CD4-positive, alpha-beta T cell treated with Interleukin-12 subunit alpha and Interleukin-12 subunit beta, for 1 hour (primary cell): ENCODE results near the gene KCTD3.

Experiments used
- DNase-seq: peaks from one replicate; pipeline ENCODE4 v3.0.0-alpha.2; 2020

KCTD3 gene

DNA sequence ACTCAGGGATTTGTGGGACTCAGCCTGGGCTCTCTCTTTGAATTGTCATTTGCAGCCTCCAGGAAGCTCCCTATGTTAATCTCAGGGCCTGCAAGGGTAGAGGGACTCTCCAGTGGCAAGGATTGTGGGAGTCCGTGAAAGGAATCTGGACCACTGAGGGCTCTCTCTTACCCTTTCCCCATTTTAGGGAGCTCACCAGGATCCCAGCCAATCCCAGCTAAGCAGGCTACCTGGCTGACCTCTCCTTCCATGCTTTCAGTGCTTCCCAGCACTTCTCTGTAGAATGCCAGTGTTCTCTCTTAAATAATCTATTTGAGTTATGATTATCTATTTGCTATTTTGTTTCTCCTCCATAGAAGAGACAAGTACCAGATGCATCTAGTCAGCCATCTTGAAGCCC lies 9.6 kb upstream of the KCTD3 start:
- DNase-seq: no peak

DNA sequence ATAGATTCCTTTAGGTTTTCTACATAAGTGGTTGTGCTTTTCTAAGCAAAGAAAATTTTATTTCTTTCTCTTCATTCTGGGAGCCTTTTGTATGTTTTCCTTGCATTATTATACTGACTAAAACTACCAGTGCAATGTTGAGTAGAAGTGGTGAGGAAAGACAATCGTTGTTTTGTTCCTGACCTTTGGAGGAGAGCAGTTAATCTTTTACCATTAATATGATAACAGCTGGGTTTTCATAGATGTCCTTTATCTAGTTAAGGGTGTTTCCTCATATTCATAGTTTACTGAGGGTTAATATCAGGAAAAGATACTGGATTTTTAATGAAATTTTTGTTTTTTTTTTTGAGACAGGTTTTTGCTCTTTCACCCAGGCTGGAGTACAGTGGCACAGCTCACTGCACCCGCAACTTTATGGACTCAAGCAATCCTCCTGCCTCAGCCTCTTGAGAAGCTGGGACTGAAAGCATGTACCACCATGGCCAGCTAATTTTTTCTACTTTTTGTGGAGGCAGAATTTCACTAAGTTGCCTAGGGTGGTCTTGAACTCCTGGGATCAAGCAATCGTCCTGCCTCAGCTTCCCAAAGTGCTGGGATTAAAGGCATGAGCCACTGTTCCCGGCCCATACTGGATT lies 9.0 kb upstream of the KCTD3 start:
- no peak for DNase-seq

DNA sequence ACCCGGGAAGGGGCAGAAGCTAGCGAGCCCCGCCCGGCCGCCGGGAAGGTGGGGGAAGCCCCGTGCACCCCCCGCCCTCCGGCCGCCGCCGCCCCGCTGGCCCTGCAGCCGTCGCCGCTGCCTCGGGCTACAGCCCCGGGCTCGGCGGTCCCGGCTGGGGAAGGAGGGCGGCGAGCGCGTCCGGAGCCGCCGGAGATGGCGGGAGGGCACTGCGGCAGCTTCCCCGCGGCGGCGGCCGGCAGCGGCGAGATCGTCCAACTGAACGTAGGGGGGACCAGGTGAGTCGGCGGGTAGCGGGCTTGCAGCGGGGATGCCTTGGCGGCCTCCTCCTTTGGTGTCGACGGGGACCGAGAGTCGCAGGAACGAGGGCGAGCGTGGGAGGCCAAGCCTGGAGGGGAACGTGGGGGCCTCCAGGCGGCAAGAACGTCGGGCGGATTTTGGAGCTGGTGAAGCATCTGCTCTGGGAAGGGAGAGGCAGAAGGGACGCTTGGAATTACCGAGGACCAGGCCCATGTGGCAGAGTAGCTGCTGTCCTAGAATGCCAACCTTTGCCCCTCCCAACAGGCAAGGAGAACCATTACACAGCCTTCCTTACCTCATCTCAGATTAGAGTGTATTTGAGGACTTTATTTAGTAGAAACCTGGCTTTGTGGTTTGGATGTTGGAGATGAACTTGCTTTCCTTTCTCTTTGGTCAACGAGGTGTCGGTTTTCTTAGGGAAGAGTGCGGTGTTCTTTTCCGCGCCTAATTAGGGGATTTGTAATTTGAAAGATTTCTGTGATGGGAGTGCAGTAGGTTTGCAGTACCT lies 591 bp downstream of the KCTD3 start:
- DNase-seq: peak; percentile 12

DNA sequence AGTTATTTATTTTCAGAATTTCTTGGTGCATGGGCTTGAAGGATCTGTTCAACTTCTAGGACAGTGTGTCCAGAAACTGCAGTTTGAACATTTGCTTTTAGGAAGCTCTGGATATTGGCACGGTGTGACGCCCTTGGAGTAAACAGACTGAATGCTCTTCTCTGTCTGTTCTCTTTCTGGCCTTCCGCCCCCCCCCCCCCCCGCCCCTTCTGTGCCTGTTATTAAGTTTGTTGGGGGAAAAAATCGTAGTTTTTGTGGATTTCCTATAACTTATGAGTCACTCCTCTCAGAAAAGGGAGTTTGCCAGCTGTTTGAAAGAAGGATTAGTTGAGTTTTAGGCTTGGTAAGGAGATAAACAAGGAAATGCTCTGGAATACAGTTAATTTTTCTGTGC lies 1.2 kb downstream of the KCTD3 start:
- DNase-seq: no peak

DNA sequence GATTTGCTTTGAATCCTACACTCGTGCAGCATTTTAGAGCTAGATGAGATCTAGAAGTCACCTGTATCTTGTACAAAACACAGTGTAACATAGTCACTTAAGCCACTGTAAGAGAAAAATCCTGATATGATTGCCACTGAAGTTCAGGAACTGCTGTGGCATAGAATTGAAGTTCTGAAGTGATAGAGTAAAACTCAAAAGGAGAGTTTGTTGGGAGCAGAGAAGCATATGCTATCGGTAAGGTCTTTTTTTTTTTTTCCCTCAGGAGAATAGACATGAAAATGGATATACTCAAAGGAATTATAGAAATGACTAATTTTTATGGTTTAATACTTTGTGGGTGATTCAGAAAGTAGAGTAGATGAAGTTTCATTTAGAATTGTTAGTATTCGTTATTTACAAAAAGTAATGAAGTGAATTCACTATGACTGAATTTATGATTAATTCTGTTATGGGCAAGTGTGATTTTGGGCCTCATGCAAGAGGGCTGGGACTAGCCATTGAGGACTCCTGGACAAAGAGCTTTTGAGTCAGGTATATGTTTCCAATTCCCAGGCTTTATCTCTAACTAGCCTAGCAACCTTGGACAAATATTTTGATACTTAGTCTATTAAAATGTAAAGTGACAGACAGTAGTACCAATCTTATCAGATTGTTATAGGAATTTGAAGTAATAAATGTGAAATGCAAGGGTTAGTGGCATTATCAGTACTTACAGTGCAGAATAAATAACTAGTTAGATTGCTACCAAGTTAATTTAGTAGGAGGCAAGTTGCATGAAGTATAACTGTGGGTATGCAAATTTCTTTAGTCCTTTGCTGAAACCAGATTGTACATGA lies 3.1 kb downstream of the KCTD3 start:
- no peak for DNase-seq

DNA sequence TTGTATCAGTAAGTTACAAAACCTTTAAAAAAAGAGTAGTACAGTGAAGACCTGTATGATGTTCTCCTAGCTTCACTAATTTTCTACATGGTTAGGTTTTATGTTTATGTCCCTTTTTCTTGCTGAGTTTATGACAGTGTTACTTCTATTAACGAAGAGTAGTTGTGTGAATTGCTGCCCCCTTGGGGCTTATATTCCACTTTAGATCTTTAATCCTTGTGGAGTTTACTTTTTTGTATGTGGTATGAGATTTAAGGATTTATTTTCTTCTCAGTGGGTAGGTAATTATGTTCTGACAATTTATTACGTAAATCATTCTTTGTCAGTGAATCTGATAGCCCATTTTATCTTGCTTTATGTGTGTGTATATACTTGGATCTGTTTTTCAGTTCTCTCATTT lies 14.8 kb downstream of the KCTD3 start:
- DNase-seq: no peak

DNA sequence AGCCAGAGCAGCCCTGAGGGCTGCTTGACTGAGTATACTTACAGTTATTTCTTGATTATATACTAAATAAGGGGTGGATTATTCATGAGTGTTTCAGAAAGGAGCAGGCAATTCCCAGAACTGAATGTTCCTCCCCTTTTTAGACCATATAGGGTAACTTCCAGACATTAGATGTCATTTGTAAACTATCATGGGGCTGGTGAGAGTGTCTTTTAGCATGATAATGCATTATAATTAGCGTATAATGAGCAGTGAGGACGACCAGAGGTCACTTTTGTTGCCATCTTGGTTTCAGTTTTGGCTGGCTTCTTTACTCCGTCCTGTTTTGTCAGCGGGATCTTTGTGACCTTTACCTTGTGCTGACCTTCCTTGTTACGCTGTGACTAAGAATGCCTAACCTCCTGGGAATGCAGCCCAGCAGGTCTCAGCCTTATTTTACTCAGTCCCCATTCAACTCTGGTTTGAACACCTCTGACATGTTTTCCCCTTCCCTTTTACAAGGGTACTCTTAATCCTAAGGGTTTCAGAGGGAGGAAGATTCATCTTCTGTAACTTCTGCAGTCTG lies 16.2 kb downstream of the KCTD3 start:
- DNase-seq: no peak

DNA sequence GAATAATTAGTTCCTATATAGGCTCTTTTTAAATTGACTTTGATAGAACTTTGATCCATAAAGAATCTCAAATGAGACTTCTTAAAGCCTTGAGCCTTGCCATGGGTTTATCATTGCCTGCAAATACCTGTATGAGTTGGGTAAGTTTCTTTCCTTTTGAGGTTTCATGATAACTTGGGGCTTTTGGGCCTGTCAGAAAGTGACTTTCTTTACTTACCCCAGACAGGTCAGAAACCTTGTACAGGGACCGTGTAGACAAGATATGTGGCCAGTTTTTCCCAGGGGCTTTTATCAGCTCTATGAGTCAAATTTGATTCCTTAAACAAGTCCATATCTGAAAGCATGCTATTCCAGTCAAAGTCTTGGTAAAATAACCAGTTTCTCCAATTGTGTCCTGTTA lies 17.3 kb downstream of the KCTD3 start:
- DNase-seq: no peak

DNA sequence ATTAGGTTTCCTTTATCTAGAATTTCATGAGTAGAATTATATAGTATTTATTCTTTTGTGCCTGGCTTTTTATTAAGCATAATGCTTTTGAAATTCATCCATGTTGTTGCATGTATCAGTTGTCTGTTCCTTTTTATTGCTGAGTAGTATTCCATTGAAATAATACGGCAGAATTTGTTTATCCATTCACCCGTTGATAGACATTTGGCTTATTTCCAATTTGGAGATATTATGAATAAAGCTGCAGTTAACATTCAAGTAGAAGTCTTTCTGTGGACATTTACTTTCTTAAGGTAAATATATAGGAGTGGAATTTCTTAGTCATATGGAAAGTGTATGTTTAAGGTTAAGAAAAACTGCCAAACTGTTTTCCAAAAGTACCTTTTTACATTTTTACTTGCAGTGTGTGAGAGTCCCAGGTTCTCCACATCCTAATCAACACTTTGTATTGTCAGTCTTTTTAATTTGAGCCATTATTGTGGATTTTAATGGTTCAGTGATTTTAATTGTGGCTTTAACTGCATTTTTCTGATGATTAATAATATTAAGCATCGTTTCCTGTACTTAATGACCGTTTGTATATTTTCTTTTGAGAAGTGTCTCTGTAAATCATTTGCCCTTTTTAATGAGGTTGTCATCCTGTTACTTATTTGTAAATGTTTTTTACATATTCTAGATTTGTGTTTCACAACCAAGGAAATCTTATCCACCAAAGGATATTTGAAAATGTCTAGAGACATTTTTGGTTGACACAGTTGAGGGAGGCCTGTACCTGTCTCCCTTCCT lies 22.7 kb downstream of the KCTD3 start:
- DNase-seq: no peak

DNA sequence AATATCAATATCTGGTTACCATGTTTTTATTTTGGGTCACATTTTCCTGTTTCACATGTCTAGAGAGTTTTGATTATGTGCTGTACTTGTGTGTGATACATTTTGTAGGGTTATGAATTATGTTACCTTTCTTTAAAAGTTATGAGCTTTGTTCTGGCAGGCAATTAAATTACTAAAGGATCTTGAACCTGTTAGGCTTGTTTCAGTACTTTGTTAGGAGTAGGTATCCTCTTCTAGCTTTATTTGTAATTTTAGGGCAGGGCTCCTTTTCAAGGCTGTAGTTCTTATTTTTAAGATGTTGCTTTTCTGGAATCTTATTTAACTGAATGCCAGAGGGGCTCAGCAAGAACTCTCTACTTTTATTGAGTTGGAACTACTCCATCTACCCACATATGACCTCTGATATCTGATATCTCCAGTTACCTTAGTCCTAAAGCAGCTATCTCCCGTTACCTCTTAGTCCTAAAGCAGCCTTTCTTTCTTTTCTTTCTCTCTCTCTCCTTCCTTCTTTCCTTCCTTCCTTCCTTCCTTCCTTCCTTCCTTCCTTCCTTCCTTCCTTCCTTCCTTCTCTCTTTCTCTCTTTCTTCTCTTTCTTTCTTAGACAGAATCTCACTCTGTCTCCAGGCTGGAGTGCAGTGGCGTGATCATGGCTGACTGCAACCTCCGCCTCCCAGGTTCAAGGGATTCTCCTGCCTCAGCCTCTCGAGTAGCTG lies 23.8 kb downstream of the KCTD3 start:
- DNase-seq: no peak

DNA sequence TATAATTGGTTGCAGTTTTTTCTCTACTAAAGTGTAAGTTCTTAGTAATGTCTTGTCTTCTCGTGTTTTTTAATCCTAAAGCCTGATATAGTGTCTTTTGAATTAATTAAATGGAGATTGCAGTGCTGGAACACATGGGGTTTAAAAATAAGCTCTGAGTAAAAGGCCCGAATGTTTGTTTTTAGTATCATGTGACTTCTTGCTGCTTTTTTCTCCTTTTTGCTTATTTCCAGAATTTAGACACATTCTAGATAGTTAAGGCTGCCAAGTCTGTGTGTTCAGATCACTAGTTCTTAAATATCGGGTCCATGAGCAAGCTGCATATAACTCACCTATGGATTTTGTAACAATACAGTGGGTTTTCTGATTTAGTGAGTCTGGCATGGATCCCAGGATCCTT lies 27.5 kb downstream of the KCTD3 start:
- DNase-seq: no peak

DNA sequence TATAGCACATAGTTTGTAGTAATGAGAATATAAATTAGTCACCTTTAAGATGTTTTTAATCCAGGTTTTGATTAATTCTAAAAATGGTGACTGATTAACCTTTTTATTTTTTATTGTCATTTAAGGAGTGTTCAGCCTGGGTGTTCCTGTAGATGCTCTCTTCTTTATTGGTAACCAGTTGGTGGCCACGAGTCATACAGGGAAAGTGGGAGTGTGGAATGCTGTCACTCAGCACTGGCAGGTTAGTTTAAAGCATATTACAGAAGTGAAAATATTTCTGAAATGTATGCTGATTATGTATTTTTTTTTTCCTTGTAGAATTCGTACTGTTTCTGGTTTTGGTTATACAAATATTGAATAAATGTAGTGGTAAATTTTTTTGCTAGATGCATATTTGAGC lies 28.1 kb downstream of the KCTD3 start:
- DNase-seq: no peak

DNA sequence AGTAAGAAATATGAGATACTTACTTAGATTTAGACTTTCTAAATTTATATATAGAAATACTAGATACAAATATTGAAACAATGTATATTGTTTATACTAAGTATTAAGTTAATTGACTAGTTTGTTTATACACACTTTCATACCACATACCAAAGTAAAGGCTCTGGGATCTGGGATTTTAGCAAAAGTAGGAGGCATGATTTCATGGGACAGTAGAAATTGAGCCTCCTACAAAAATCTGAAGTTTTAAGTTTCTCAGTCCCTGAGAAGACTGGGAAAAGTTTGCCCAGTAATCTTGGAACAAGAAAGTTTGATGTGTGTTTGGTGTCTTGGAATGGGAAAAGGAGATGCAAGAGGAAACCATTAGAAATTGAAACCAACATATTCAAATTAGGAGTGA lies 30.9 kb downstream of the KCTD3 start:
- no peak for DNase-seq

DNA sequence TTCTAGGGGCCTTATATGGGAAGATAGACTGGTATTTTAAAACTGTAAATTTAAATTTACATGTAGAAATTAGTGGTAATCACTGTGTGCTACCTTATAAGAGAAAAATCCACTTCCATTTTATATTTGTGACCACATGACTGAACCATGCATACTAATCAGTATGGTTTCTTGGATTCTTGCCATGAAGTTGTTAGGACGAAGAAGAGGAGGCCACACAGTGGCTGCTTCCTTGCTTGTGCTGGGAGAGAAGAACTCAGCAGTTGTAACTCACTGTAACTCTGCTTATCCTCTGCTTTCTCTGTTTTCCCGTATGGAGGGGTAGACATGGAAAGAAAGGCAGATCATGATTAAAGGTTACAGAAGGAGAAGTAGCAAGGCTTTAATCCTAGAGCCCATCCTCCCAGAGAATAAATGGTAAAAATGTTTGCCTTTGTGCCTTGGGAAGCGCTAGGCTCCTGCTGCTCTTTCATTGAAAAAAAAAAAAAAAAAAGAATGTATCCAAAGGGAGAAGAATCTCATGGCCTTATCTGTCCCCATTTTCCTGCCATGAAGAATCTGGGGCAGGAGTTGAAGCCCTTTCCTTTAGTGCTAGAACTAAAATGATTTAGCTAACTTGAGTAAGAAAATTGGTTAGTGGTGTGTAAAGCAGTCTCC lies 32.4 kb downstream of the KCTD3 start:
- no peak for DNase-seq

DNA sequence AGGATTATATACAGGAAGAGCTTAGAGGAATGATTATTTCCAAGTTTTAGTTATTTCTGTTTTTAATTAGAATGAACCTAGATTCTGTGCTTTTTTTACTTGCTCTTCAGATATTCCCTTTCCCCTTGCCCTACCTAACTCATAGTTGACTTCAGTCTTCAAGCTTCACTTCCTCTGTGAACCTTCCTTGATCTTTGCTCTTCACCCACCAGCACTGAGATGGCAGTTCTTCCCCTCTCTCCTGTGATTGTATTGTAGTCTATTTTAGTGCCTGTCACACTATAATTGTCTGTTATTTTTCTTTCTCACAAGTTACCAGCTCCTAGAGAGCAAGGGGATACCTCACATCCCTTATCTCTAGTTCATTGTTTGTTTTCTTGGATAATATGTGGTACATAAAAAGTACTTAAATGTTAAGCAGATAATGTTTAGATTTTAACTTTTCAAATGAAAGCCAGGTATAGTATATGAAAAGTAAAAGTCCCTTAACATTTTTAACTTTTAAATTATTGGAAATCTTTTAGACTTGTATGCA lies 33.2 kb downstream of the KCTD3 start:
- DNase-seq: no peak

DNA sequence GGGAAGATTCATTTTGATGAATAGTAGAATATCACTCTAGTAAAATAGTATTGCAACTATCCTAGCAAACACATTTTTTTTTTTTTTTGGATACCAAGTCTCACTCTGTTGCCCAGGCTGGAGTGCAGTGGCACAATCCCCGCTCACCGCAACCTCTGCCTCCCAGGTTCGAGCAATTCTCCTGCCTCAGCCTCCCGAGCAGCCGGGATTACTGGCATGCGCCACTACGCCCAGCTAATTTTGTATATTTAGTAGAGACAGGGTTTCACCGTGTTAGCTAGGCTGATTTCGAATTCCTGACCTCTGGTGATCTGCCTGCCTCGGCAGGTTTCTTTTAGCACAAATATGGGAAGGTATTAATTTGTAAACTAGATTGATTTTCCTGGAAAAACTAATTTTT lies 33.8 kb downstream of the KCTD3 start:
- DNase-seq: no peak

DNA sequence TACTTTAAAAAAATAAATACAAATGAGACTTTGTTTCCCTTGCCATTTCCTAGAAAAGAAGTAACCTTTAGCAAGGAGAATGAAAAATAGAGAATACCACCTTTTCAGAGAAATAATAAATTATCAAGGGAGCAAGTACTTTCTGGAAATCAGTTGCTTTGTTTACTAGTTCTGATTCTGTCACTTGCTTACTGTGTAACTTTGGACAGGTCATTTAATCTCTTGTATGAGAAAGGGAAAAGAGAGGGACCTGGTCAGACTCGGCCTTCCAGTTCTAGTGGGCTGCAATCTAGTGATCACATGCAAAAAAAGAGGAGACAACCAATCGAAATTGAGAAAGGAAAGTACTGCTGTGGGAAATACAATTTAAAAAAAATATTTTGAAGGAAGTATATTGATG lies 34.2 kb downstream of the KCTD3 start:
- DNase-seq: no peak

DNA sequence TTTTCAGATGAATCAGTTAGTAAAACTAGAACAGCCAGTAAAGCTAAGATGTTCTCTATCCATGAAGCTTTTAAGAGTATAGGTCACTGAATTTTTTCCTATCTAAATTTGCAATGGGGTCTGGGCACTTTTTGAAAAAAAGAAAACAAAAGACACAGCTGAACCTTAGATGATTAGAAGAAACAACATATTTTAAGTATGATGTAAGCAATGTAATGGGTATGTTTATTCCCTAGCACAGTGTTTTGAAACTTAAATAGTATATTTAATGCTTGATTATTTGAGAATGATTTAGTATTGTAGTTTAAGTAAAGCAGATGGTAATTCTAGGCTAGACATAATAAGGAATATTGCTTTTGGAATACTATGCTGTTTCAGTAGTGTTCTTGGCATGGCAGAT lies 36.2 kb downstream of the KCTD3 start:
- no peak for DNase-seq

DNA sequence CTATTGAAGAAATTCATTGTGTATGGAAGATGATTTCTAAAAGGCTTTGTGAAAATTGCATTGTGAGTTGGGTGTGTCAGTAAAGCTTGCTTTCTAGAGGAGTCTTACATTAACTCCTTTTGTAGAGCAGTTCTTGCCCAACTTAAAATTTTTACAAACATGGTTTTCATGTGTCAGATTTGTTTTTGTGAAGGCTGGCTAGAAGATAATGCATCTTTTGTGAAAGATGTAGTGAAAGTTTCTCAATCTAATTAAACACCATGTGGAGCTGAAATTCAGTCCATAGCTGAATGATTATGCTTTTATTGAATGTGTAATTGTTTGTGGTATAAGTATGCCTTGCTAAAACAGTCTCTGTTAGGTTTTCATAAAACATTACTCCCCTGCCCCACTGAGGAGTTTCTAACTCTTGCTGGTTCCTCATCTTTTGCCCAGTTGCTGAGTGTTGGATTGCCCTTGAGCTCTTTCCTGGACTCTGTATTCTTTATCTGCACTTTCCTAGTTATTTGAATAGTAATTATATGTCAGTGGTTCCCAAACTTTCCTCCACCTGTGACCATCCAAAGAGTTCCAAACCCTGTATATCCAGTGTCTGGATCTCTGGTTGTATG lies 38.0 kb downstream of the KCTD3 start:
- no peak for DNase-seq

DNA sequence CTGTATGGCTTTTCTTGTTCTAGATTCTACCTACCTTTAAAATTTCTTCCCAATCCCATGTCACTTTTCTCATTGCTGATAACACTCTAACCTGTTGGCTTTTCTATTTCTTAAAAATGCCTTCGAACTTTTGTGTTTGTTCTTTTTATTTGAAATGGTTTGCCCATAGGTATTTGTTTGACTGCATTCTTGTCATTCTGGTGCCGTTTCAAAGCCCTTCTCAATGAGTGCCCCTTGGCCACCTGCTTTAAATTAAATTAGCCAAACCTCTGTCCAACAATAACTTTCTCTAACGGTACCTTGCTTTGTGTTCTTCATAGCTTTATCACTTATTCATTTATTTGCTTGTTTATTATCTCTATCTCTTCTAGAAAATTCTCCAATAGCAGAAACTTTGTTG lies 38.9 kb downstream of the KCTD3 start:
- no peak for DNase-seq
